ENCODE data around the gene TOP3A.

DNA sequence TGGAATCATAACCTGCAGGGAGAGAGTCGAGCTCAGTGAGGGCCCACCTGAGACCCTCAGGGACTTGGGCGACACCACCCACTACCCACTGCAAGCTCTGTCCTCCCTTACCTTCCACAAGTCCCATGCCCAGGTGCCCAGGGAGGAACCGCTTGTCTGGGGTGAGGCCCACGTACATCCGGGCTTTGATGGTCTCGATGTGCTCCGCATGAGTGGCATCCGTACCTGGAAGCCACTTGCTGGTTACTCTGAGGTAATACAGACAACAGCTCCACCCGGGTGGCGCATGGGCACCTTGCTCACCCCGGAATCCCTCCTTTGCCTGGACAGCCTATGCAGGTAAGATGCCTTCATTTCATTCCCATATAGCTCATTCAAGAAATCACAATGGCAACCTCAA is 29.5 kb downstream of the TOP3A start:
- TF ChIP-seq POLR2A (IDR thresholded peaks at IDR 0.05), result no peak
- TF ChIP-seq POLR2AphosphoS5 (IDR thresholded peaks at IDR 0.05), result no peak
- TF ChIP-seq, protein P1, sequence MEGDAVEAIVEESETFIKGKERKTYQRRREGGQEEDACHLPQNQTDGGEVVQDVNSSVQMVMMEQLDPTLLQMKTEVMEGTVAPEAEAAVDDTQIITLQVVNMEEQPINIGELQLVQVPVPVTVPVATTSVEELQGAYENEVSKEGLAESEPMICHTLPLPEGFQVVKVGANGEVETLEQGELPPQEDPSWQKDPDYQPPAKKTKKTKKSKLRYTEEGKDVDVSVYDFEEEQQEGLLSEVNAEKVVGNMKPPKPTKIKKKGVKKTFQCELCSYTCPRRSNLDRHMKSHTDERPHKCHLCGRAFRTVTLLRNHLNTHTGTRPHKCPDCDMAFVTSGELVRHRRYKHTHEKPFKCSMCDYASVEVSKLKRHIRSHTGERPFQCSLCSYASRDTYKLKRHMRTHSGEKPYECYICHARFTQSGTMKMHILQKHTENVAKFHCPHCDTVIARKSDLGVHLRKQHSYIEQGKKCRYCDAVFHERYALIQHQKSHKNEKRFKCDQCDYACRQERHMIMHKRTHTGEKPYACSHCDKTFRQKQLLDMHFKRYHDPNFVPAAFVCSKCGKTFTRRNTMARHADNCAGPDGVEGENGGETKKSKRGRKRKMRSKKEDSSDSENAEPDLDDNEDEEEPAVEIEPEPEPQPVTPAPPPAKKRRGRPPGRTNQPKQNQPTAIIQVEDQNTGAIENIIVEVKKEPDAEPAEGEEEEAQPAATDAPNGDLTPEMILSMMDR (IDR thresholded peaks at IDR 0.05), result no peak
